ENCODE results near the gene QKI.

The QKI gene

DNA sequence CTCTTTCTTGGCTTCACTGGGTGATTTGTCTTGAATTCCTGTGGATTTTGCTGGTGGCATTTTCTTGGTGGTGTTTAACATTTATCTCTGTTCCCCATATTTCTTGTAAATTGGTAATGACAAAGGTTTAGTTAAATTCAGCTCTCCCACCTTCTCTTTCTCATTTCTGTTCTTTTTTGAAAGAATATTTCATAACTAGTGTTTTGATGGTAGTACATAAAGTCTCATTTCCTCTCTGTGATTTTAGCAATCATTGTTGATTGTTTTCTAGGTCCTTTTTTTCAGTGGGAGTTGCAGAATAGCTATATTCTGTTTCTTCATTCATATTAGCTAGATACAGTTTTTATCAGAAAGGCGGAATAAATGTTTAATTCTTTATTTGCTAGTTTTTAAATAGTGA lies 73.1 kb downstream of the QKI start:
- no peak for DNase-seq (ENCODE audit: low spot score)

DNA sequence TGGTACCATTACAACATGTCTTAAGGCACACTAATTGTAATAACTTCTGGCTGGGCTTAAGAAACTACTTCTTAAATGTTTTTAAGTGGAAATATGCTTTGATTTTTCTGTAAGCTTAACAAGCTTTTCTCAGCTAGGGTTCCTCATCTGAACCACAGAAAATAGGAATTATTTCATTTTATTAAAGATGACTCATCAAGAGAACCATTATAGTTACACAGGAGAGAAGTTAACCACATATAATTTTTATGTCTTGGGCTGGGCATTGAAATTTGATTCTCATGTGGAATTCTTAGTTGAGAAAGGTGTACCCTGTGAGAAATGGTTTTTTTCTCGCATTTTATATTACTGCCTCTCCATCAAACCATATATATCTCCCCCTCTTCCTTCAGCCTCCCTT lies 75.1 kb downstream of the QKI start:
- DNase-seq (ENCODE audit: low spot score) = no peak

GRCh38 chr6:163490826-163491577 lies 76.5 kb downstream of the QKI start:
- DNase-seq (ENCODE audit: low spot score) = no peak

DNA sequence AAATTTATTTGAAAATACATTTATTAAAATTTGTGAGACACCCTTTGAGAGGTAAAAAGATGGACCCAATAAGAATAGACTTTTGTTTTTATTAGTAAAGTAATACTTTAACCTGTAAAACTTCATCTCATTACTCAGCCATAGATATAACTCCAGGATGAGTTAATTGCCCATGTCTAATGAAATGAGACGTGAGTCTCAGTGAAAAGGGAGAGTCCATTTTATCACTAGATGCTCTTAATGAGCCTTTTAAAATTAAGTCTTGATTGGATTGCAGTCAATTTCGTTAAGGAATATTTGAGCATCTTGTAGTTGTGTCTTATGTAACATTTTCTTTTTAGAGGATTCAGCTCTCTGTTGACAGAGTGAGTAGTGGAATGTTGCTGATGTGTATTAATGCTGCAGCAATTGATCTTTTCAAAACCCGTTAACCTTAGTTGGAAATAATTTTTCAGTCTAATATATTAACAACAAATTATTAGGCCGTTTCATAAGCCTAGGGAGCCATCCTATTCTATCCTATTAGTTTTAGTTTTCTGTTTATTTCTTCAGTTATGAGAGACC lies 77.3 kb downstream of the QKI start:
- no peak for DNase-seq (ENCODE audit: low spot score)

DNA sequence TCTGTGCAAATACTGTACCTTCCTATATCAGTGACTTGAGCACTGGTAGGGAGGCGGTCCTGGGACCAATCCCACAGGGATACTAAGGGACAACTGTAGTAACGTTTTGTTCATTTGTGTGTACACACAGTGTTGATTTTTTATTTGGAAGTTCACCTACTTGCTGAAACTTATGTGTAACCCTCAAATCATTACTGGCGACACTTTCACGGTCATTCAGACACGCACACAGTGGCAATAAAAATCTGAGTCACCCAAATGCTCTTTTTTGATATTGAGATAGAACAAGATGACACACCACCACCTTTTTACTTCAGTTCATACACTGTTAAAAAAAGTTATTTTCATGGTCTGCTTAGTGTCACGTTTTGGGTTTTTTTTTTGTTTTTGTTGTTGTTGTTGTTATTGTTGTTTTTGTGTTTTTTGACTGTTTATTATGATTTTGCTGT lies 79.8 kb downstream of the QKI start:
- no peak for DNase-seq (ENCODE audit: low spot score)

DNA sequence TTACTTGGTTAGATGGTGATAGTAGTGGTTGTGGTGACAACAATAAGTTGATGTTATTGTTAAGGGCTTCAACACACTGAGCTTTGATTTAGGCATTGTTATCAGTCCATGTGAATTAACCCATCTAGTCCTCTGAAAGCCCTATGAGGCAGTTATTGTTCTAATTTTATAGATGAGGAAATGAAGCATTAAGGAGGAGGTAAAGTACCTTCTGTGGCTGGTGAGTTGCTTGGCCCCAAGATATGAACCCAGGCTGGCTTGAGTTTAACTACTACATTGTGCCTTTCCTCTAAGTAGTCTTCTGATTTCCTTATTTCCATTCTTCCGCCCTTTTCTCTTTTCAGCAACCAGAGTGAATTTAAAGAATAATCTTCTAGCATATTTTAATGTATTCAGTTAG lies 81.7 kb downstream of the QKI start:
- DNase-seq (ENCODE audit: low spot score) = no peak

DNA sequence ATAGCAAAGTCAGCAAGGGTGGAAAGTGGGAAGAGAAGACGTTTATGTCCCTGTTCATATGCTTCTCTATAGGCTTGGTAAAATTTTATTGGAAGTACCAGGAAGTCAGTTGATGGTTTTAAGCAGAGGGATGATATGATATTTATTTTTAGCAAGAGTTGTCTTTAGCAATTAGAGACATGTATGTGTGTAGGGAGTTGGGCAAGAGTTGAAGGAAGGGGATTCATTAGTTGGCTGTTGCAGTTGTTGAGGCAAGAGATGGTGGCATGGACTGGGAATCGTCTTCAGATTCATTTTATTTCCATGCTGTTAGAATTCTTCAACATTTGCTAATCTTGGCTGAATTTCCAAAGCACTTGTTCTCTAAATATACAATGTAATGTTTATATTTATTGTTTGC lies 85.6 kb downstream of the QKI start:
- DNase-seq (ENCODE audit: low spot score) = no peak

GRCh38 chr6:163501026-163501425 lies 86.5 kb downstream of the QKI start:
- DNase-seq (ENCODE audit: low spot score) = no peak

- DNase-seq (ENCODE audit: low spot score) = no peak
These were observed 86.9 kb downstream of the QKI start for GRCh38 chr6:163501439-163501838.

DNA sequence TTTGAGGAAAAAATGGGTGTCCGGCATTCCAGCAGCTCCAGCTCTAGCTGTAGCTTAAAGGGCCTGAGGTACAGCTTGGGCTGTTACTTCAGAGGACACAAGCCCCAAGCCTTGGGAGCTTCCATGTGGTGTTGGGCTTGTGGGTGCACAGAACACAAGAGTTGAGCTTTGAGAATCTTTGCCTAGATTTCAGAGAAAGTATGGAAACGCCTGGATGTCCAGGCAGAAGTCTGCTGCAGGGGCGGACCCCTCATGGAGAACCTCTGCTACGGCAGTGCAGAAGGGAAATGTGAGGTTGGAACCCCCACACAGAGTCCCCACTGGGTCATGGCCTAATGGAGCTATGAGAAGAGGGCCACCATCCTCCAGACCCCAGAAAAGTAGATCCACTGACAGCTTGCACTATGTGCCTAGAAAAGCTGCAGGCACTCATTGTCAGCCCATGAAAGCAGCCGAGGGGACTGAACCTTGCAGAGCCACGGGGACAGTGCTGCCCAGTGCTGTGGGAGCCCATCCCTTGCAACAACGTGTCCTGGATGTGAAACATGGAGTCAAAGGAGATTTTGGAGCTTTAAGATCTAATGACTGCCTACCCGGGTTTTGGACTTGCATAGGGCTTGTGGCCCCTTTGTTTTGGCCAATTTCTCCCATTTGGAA lies 90.6 kb downstream of the QKI start:
- no peak for DNase-seq (ENCODE audit: low spot score)

DNA sequence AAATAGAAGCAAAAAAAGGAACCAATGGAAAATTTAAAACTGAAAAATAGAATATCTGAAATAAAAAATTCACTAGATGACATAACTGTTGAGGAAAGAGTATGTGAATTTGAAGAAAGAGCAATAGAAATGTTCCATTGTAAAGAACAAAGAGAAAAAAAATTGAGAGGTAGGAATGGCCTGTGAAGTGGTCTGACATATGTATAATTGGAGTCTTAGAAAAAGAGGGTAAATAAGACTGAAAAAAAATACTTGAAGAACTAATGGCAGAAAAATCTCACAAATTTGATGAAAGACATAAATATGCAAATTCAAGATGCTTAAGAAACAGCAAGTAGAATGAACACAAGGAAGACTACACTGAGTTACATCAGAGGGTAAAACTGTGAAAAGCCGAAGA lies 93.4 kb downstream of the QKI start:
- DNase-seq (ENCODE audit: low spot score) = no peak

DNA sequence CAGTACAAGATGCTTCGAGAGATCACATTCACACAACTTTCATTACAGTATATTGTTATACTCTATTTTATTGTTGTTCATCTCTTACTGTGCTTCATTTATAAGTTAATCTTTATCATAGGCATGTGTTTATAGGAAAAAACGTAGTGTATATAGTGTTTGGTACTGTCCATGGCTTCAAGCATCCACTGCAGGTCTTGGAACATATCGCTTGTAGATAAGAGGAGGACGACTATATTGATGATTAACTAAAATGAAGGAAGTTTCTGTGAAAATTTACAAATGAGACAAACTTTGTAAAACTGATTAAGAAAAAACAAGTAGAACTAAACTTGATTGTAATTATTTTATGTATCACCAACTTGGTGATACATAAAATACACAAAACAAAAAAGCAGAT lies 98.5 kb downstream of the QKI start:
- no peak for DNase-seq (ENCODE audit: low spot score)

GRCh38 chr6:163513570-163514166 lies 99.2 kb downstream of the QKI start:
- DNase-seq (ENCODE audit: low spot score) = no peak

DNA sequence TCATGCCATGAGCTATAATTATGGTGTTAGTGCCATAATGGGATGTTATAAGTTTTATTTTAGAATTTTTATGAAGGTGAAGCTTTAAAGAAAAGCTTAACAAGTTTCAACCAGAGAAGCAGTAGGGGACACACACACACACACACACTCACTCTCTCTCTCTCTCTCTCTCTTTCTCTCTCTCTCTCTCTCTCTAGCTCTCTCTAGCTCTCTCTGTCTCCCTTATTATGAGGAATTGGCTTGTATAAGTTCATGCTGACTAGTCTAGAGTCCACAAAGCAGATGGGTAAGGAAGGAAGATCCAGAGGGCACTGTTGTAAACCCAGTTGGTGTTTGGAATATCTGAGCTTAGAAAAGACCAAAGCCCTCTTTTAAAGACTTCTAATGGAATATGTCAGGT lies 102.4 kb downstream of the QKI start:
- DNase-seq (ENCODE audit: low spot score) = no peak

- no peak for DNase-seq (ENCODE audit: low spot score)
These were observed 106.4 kb downstream of the QKI start for GRCh38 chr6:163520956-163521355.

- DNase-seq (ENCODE audit: low spot score) = no peak
These were observed 107.5 kb downstream of the QKI start for GRCh38 chr6:163522033-163522432.

DNA sequence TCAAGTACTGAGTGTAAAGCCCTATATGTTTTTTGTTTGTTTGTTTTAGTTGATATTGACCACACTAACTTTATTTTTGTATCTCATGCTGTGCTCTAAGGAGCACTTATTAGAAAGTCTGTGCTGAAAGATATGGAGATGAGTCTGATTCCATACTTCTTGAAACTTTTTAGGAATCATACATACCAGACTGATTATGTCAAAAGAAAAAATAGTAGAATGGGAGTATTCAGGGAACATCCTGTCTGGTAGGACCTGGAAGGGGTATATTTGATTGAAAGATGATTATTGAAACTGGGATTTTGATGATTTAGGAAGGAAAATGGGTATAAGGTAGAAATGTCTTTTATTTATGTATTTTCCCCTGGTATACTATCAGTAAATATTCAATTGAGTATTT lies 111.4 kb downstream of the QKI start:
- DNase-seq (ENCODE audit: low spot score) = no peak

DNA sequence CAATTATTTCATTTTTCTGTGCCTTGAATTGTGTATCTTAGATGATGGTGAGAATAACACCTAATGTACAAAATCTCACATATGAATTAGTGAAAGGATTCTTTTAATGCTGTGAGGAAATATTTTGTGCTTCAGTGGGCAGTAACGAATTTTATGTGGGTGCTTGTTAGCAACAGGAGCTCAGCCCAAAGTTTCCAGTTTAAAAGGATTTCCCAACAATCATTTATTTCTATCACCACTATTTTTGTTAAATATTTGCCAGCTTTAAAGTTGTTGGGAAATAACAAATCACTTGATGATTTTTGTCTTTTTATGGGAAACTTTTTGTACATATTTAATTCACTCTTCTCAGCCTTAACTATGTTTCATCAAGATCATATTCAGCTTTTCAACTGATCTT lies 111.8 kb downstream of the QKI start:
- DNase-seq (ENCODE audit: low spot score) = no peak

DNA sequence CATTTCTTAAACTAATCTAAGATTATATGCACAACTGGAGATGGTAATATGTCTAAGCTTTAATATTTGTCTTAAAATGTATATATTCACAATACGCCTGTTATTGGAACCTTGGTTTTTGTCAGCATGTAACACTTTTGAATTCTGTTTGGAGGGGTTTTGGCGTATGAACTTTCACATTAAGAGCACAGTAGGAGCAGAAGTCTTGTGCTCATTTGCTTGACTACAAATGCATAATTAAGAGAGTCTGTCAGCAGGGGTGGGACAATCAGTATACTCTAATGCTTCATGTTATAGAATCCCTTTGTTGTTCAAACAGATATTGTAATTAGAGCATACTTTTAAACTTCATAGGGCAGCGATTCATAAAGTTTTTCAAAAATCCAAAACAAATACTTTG lies 112.8 kb downstream of the QKI start:
- DNase-seq (ENCODE audit: low spot score) = no peak

DNA sequence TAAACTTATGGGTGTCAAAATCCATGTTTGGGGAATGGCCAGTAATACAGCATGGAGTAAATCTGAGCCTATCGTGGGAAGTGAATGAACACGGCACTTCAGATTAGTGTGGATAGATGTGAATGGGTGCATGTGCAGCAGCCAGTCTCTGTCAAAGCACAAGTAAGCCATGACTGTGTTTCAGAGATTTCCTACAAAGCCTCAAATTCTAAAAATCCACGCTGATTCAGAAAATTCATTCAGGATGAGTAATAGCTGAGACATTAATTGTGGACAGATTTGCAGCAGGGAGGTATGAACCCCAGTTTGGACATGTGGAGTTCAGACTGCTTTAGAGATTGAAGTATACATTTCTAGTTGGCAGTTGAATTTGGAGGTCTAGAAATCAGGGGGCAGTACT lies 115.1 kb downstream of the QKI start:
- DNase-seq (ENCODE audit: low spot score) = no peak

DNA sequence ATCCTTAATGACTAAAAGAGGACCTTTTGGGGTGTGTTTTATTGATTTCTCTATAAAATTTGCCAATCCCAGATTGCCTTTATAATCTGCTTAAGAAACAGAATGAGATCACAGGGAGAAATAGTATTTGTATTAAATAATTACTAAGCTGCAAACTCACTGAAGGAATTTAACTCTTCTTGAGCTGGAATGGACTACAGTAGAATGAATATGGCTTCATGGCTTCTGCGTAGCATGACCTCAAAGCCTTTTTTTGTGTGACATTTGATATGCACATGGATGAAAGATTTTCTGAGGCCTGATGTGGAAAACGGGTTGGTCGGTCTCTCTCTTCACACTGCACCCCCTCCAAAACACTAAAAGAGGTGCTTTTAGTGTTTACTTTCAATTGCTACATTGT lies 115.9 kb downstream of the QKI start:
- no peak for DNase-seq (ENCODE audit: low spot score)

DNA sequence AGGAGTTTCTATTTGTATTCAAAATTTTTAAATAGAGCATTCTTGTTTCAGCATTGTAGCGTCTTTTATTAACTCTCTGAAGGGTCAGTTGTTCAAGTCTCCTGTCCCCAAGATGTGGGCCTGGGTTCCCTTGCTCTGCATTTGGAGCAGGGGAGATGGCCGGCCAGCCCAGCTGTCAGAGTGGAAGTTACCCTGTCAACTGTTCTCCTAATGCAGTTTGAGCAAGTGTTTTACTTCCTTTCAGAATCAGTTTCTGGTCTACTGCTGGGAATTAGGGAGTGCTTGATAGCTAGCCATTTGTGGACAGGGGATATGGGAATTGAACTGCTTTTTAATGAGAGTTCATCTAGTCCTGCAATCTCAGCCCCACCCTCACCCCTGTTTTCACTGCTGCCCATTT lies 116.6 kb downstream of the QKI start:
- DNase-seq (ENCODE audit: low spot score) = no peak

GRCh38 chr6:163532526-163533078 lies 118.1 kb downstream of the QKI start:
- DNase-seq (ENCODE audit: low spot score) = no peak

All from NAMALWA (cell line).